ENCODE results near the gene WDSUB1.

Gene WDSUB1

GRCh38 chr2:159196393-159196925 lies 90.0 kb downstream of the WDSUB1 start:
- Histone ChIP-seq H3K4me1 (ENCODE audit: low read depth, poor library complexity, severe bottlenecking) (peaks cover 9% of the 10 kb centered on the region), H3K9ac (no peak overlapping the region), H3K4me2 (no peak overlapping the region), H2AFZ (ENCODE audit: low read depth) (no peak overlapping the region), H4K20me1 (ENCODE audit: insufficient read depth) (no peaks in the 10 kb centered on the region), H3K27me3 (ENCODE audit: insufficient read depth, low read depth) (no peaks in the 10 kb centered on the region), H3K79me2 (ENCODE audit: insufficient read depth, low read depth) (no peaks in the 10 kb centered on the region), H3K27ac (no peak overlapping the region), H3K36me3 (ENCODE audit: insufficient read depth) (no peaks in the 10 kb centered on the region; the same call in 1 of the 2 replicates), H3K4me3 (IDR thresholded peaks at IDR 0.05; ENCODE audit: insufficient read depth, low read depth, low read length) (no peak overlapping the region)
- no peak for TF ChIP-seq CTCF (conservative IDR thresholded peaks at IDR 0.05; ENCODE audit: low read depth, low read length)

- no peak overlapping the region for H3K27ac ChIP-seq
- H3K4me3 ChIP-seq (IDR thresholded peaks at IDR 0.05; ENCODE audit: insufficient read depth, low read depth, low read length) = no peak overlapping the region
- no peaks in the 10 kb centered on the region for H3K27me3 ChIP-seq (ENCODE audit: insufficient read depth, low read depth)
- no peak overlapping the region for H2AFZ ChIP-seq (ENCODE audit: low read depth)
- no peaks in the 10 kb centered on the region for H3K36me3 ChIP-seq (ENCODE audit: insufficient read depth)
- H4K20me1 ChIP-seq (ENCODE audit: insufficient read depth) = no peaks in the 10 kb centered on the region
- no peak overlapping the region for H3K4me2 ChIP-seq
- TF ChIP-seq CTCF (conservative IDR thresholded peaks at IDR 0.05; ENCODE audit: low read depth, low read length) = no peak
- no peaks in the 10 kb centered on the region for H3K79me2 ChIP-seq (ENCODE audit: insufficient read depth, low read depth)
- H3K9ac ChIP-seq = no peak overlapping the region
- peaks cover 3% of the 10 kb centered on the region for H3K4me1 ChIP-seq (ENCODE audit: low read depth, poor library complexity, severe bottlenecking)
These were observed 90.8 kb downstream of the WDSUB1 start for GRCh38 chr2:159195697-159196096.

- Histone ChIP-seq H2AFZ (ENCODE audit: low read depth) (no peak overlapping the region), H3K27ac (no peak overlapping the region), H4K20me1 (ENCODE audit: insufficient read depth) (no peaks in the 10 kb centered on the region), H3K4me3 (IDR thresholded peaks at IDR 0.05; ENCODE audit: insufficient read depth, low read depth, low read length) (no peak overlapping the region), H3K36me3 (ENCODE audit: insufficient read depth) (no peaks in the 10 kb centered on the region), H3K4me1 (ENCODE audit: low read depth, poor library complexity, severe bottlenecking) (no peaks in the 10 kb centered on the region), H3K4me2 (no peak overlapping the region), H3K9ac (no peak overlapping the region), H3K79me2 (ENCODE audit: insufficient read depth, low read depth) (no peaks in the 10 kb centered on the region), H3K27me3 (ENCODE audit: insufficient read depth, low read depth) (no peaks in the 10 kb centered on the region)
- no peak for TF ChIP-seq CTCF (conservative IDR thresholded peaks at IDR 0.05; ENCODE audit: low read depth, low read length)
These were observed 92.3 kb downstream of the WDSUB1 start for GRCh38 chr2:159194241-159194640.

- Histone ChIP-seq H3K27ac (no peak overlapping the region), H3K36me3 (ENCODE audit: insufficient read depth) (no peaks in the 10 kb centered on the region), H2AFZ (ENCODE audit: low read depth) (no peak overlapping the region), H3K4me1 (ENCODE audit: low read depth, poor library complexity, severe bottlenecking) (no peaks in the 10 kb centered on the region), H3K9ac (no peak overlapping the region), H3K4me3 (IDR thresholded peaks at IDR 0.05; ENCODE audit: insufficient read depth, low read depth, low read length) (no peak overlapping the region), H3K27me3 (ENCODE audit: insufficient read depth, low read depth) (no peaks in the 10 kb centered on the region), H4K20me1 (ENCODE audit: insufficient read depth) (no peaks in the 10 kb centered on the region), H3K79me2 (ENCODE audit: insufficient read depth, low read depth) (no peaks in the 10 kb centered on the region), H3K4me2 (no peak overlapping the region)
- TF ChIP-seq CTCF (conservative IDR thresholded peaks at IDR 0.05; ENCODE audit: low read depth, low read length) = no peak
These were observed 92.7 kb downstream of the WDSUB1 start for GRCh38 chr2:159193791-159194190.
